ENCODE data around the gene GPX3. TPM values are rescaled to one million over a fixed set of nuclear protein-coding genes. Genes with fewer than 3 reads are reported as not detected.

GPX3 gene
- polyA plus RNA-seq, 1 of the 3 experiments (the other 2 are of a cell fraction) = 3.2 TPM

- peaks cover 22 to 48% of the 10 kb centered on the region in 2 experiments for H3K36me3 ChIP-seq (replicated peaks in 1 of 2; ENCODE audit: control insufficient read depth in 1 of 2, insufficient read depth in 2 of 2, low read length in 1 of 2)
- no peaks in the 10 kb centered on the region for H3K9me3 ChIP-seq
- WGBS (ENCODE audit: low lambda C conversion rate) = 96% methylated on average over 9 of the region's 9 CpGs
- no peak overlapping the region for H3K9ac ChIP-seq
- no peak overlapping the region for H2AFZ ChIP-seq (ENCODE audit: low read depth)
- no peaks in the 10 kb centered on the region for H3K4me1 ChIP-seq (ENCODE audit: control insufficient read depth in 1 of 2, insufficient read depth in 2 of 2, low read depth in 1 of 2, low read length in 1 of 2)
- H3F3A ChIP-seq (replicated peaks; ENCODE audit: insufficient read depth) = no peaks in the 10 kb centered on the region
- H3K79me2 ChIP-seq (ENCODE audit: insufficient read depth) = no peaks in the 10 kb centered on the region
- H3K4me2 ChIP-seq = no peak overlapping the region
- no peak for DNase-seq
- POLR2A ChIA-PET = no interaction called here
- no peak overlapping the region for H3K4me3 ChIP-seq (ENCODE audit: low read depth in 2 of 2, low read length in 1 of 2)
- H3K9me2 ChIP-seq = no peaks in the 10 kb centered on the region
- H3K27me3 ChIP-seq (ENCODE audit: insufficient read depth) = no peaks in the 10 kb centered on the region
- CTCF ChIA-PET = interaction anchor here (1.6 to 2.0 kb wide), 2 partner anchors 23 to 86 kb away, joined by 3 to 7 read pairs; no protein-coding TSS in a partner anchor
- no peak for TF ChIP-seq YY1 (IDR thresholded peaks at IDR 0.05; ENCODE audit: low read depth)
- TF ChIP-seq NRF1 (IDR thresholded peaks at IDR 0.05; ENCODE audit: low read depth, low read length) = no peak
- TF ChIP-seq TEAD4 (IDR thresholded peaks at IDR 0.05; ENCODE audit: borderline replicate concordance, insufficient read depth) = no peak
- TF ChIP-seq GATA2 (CRISPR knock-in tag; IDR thresholded peaks at IDR 0.05) = no peak
- no peak for TF ChIP-seq GABPA (IDR thresholded peaks at IDR 0.05; ENCODE audit: low read depth)
- TF ChIP-seq POLR2AphosphoS5 (IDR thresholded peaks at IDR 0.05; ENCODE audit: low read depth, low read length) = no peak
- TF ChIP-seq MXI1 (IDR thresholded peaks at IDR 0.05; ENCODE audit: low read depth, low read length) = no peak
- no peak for TF ChIP-seq TCF12 (IDR thresholded peaks at IDR 0.05)
- TF ChIP-seq ELF1 (IDR thresholded peaks at IDR 0.05) = no peak
- TF ChIP-seq MAX (IDR thresholded peaks at IDR 0.05; ENCODE audit: low read depth) = no peak
- no peak for TF ChIP-seq RCOR1 (IDR thresholded peaks at IDR 0.05; ENCODE audit: low read length)
- no peak for TF ChIP-seq PBX3 (IDR thresholded peaks at IDR 0.05)
- TF ChIP-seq RXRA (IDR thresholded peaks at IDR 0.05; ENCODE audit: borderline replicate concordance, low read depth) = no peak
- no peak for TF ChIP-seq JUND (IDR thresholded peaks at IDR 0.05)
- no peak for TF ChIP-seq USF2 (IDR thresholded peaks at IDR 0.05; ENCODE audit: borderline replicate concordance, low read depth, low read length)
- no peak for TF ChIP-seq TAF1 (IDR thresholded peaks at IDR 0.05; ENCODE audit: borderline replicate concordance, low read depth, low read length)
- TF ChIP-seq EZH2phosphoT487 (IDR thresholded peaks at IDR 0.05; ENCODE audit: borderline replicate concordance, low read depth) = no peak
- no peak for TF ChIP-seq SIN3A (IDR thresholded peaks at IDR 0.05; ENCODE audit: borderline replicate concordance, low read depth, low read length)
- TF ChIP-seq NFIC (IDR thresholded peaks at IDR 0.05; ENCODE audit: borderline replicate concordance) = no peak
- H4K20me1 ChIP-seq (ENCODE audit: insufficient read depth) = no peaks in the 10 kb centered on the region
- no peak overlapping the region for H3K27ac ChIP-seq (ENCODE audit: low read depth in 2 of 2, low read length in 1 of 2)
Measured at GRCh38 chr5:151029179-151030055, 9.0 kb downstream of the GPX3 start.
